ENCODE results near the gene P4HA2. TPM values are rescaled to one million over a fixed set of nuclear protein-coding genes. Genes with fewer than 3 reads are reported as not detected.

Gene P4HA2
- total RNA-seq, 1 donor from 2014 or later: 26.6 TPM

- TF ChIP-seq CTCF (IDR thresholded peaks at IDR 0.05; ENCODE audit: partially characterized antibody, unreplicated experiment): no peak
- DNase-seq: no peak
- H3K4me3 Mint-ChIP-seq (ENCODE audit: unreplicated experiment): no peak overlapping the region
- H3K9me3 Mint-ChIP-seq (ENCODE audit: unreplicated experiment): peaks cover 3% of the 10 kb centered on the region
- peaks cover 4% of the 10 kb centered on the region for H3K27me3 Mint-ChIP-seq (ENCODE audit: unreplicated experiment)
- H3K27ac Mint-ChIP-seq (ENCODE audit: unreplicated experiment): no peak overlapping the region
- no peaks in the 10 kb centered on the region for H3K36me3 Mint-ChIP-seq (ENCODE audit: unreplicated experiment)
- H3K4me1 Mint-ChIP-seq (ENCODE audit: low read depth, unreplicated experiment): peaks cover 6% of the 10 kb centered on the region
Measured at GRCh38 chr5:132222649-132223038, 5.0 kb downstream of the P4HA2 start.

GRCh38 chr5:132221781-132222648 lies 5.6 kb downstream of the P4HA2 start:
- no peak overlapping the region for H3K27ac Mint-ChIP-seq (ENCODE audit: unreplicated experiment)
- H3K4me3 Mint-ChIP-seq (ENCODE audit: unreplicated experiment): no peak overlapping the region
- H3K27me3 Mint-ChIP-seq (ENCODE audit: unreplicated experiment): peaks cover 4% of the 10 kb centered on the region
- H3K4me1 Mint-ChIP-seq (ENCODE audit: low read depth, unreplicated experiment): peaks cover 6% of the 10 kb centered on the region
- TF ChIP-seq CTCF (IDR thresholded peaks at IDR 0.05; ENCODE audit: partially characterized antibody, unreplicated experiment): no peak
- peaks cover under 1% of the 10 kb centered on the region for H3K36me3 Mint-ChIP-seq (ENCODE audit: unreplicated experiment)
- H3K9me3 Mint-ChIP-seq (ENCODE audit: unreplicated experiment): peaks cover 3% of the 10 kb centered on the region
- no peak for DNase-seq

DNA sequence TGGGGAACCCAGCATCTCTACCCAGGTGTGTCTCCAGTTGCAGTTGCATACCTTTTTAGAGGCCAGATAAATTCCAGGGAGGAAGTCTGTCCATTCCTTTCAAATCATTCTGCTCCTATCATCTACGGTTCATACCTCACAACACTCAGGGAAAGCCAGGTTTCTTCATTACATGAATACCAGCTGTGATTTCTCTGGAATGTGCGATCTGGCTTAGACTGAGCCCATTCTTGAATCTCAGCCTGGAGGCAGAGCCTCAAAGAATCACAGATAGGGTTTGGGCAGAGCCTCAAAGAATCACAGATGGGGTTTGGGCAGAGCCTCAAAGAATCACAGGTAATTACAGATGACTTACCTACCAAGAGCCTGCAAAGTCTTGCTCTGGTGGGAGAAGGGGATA lies 7.2 kb downstream of the P4HA2 start:
- Mint-ChIP-seq H3K36me3 (ENCODE audit: unreplicated experiment) (peaks cover 5% of the 10 kb centered on the region), H3K27me3 (ENCODE audit: unreplicated experiment) (no peaks in the 10 kb centered on the region)

DNA sequence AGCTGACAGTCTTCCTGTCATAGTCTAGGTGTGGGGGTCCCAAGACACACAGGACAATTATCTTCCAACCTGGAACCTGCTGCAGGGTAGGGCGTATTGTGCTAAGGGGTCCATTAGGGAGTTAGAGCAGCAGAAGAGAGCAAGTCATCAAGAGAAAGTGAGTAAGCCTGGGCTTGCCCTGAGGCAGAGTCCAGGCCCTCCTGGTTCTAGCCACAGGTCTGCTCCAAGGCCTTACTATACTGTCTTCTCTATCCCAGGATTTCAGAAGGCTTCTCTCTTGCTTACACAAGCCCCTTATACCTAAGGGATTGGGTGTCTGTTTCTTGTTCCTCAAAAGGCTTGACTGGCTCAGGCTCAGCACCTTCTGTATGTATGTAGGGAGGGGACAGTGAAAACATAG lies 7.7 kb downstream of the P4HA2 start:
- no peak for DNase-seq
- no peaks in the 10 kb centered on the region for H3K27me3 Mint-ChIP-seq (ENCODE audit: unreplicated experiment)
- TF ChIP-seq CTCF (IDR thresholded peaks at IDR 0.05; ENCODE audit: partially characterized antibody, unreplicated experiment): no peak

More for the DNA sequence above, 7.2 kb downstream of the P4HA2 start:
- DNase-seq: no peak
- TF ChIP-seq CTCF (IDR thresholded peaks at IDR 0.05; ENCODE audit: partially characterized antibody, unreplicated experiment): no peak
- no peak overlapping the region for H3K4me3 Mint-ChIP-seq (ENCODE audit: unreplicated experiment)
- peaks cover 4% of the 10 kb centered on the region for H3K4me1 Mint-ChIP-seq (ENCODE audit: low read depth, unreplicated experiment)
- peaks cover 5% of the 10 kb centered on the region for H3K9me3 Mint-ChIP-seq (ENCODE audit: unreplicated experiment)
- no peak overlapping the region for H3K27ac Mint-ChIP-seq (ENCODE audit: unreplicated experiment)

GRCh38 chr5:132219289-132219970 lies 8.2 kb downstream of the P4HA2 start:
- Mint-ChIP-seq H3K36me3 (ENCODE audit: unreplicated experiment) (peaks cover 5% of the 10 kb centered on the region), H3K4me1 (ENCODE audit: low read depth, unreplicated experiment) (peaks cover 2% of the 10 kb centered on the region), H3K4me3 (ENCODE audit: unreplicated experiment) (no peak overlapping the region), H3K27me3 (ENCODE audit: unreplicated experiment) (no peaks in the 10 kb centered on the region), H3K9me3 (ENCODE audit: unreplicated experiment) (peaks cover 5% of the 10 kb centered on the region), H3K27ac (ENCODE audit: unreplicated experiment) (no peak overlapping the region)
- no peak for DNase-seq
- TF ChIP-seq CTCF (IDR thresholded peaks at IDR 0.05; ENCODE audit: partially characterized antibody, unreplicated experiment): no peak

More for the DNA sequence above, 7.7 kb downstream of the P4HA2 start:
- Mint-ChIP-seq H3K36me3 (ENCODE audit: unreplicated experiment) (peaks cover 5% of the 10 kb centered on the region), H3K4me1 (ENCODE audit: low read depth, unreplicated experiment) (peaks cover 2% of the 10 kb centered on the region), H3K9me3 (ENCODE audit: unreplicated experiment) (peaks cover 5% of the 10 kb centered on the region), H3K4me3 (ENCODE audit: unreplicated experiment) (no peak overlapping the region), H3K27ac (ENCODE audit: unreplicated experiment) (no peak overlapping the region)
